ENCODE data around the gene FASTK. TPM values are rescaled to one million over a fixed set of nuclear protein-coding genes. Genes with fewer than 3 reads are reported as not detected.
A peak's percentile ranks its signal among the peaks of the same experiment; 100 is the strongest.
"Not testable (repeated sequence)": the region's sequence is repeated elsewhere in the genome, so short reads cannot be mapped to it uniquely, and the experiment has no call there.

The FASTK gene
- total and polyA plus RNA-seq, 2 experiments from 2014 or later: 109 to 145 TPM

DNA sequence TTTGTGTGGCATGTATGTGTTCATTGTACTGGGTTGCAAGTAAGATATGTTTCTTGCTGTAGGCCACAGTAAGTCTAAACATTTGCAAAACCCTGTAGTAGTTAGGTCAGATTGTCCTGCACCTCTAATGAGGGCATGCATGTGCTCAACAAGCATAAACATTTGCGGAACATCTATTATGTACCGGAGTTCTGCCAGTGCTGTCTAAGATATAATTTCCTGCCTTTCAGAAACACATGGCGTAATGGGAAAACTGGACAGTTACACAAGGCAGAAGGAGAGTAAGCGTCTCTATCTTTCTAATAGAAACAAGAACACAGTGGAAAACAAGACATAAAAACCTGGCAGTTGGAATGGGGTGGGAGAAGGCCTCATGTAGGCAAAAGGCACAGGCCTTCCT, 49.6 kb downstream of the FASTK start:
- TF ChIP-seq EZH2phosphoT487 (IDR thresholded peaks at IDR 0.05; ENCODE audit: insufficient read depth, low read depth): no peak
- no peak for TF ChIP-seq EZH2 (IDR thresholded peaks at IDR 0.05; ENCODE audit: insufficient read depth, poor library complexity, severe bottlenecking)
- no peaks in the 10 kb centered on the region for H3K9me2 ChIP-seq (ENCODE audit: insufficient read depth)
- H4K20me1 ChIP-seq (ENCODE audit: insufficient read depth): no peaks in the 10 kb centered on the region
- peaks cover 26% of the 10 kb centered on the region for H3K79me2 ChIP-seq (ENCODE audit: insufficient read depth)
- H3F3A ChIP-seq (ENCODE audit: insufficient read depth): no peaks in the 10 kb centered on the region
- H3K36me3 ChIP-seq (ENCODE audit: low read depth): no peaks in the 10 kb centered on the region
- no peak overlapping the region for H3K9ac ChIP-seq
- H3K4me2 ChIP-seq (ENCODE audit: unreplicated experiment): no peak overlapping the region
- no peak overlapping the region for H3K4me3 ChIP-seq
- in situ Hi-C loops (cut with MboI): no loop called here
- H3K4me1 ChIP-seq (ENCODE audit: insufficient read depth): peaks cover 10% of the 10 kb centered on the region; the same call in 1 of the 2 replicates
- H2AFZ ChIP-seq: no peak overlapping the region
- H3K27ac ChIP-seq: no peak overlapping the region
- no peak for DNase-seq
- WGBS, 2 experiments (ENCODE audit: low coverage in 1 of 2, low lambda C conversion rate in 2 of 2, missing lambda C conversion rate in 2 of 2): 82 to 84% methylated on average over 4 of the region's 4 CpGs
- no peaks in the 10 kb centered on the region for H3K9me3 ChIP-seq (ENCODE audit: low read depth)
- no peaks in the 10 kb centered on the region for H3K27me3 ChIP-seq (replicated peaks; ENCODE audit: insufficient read depth)

DNA sequence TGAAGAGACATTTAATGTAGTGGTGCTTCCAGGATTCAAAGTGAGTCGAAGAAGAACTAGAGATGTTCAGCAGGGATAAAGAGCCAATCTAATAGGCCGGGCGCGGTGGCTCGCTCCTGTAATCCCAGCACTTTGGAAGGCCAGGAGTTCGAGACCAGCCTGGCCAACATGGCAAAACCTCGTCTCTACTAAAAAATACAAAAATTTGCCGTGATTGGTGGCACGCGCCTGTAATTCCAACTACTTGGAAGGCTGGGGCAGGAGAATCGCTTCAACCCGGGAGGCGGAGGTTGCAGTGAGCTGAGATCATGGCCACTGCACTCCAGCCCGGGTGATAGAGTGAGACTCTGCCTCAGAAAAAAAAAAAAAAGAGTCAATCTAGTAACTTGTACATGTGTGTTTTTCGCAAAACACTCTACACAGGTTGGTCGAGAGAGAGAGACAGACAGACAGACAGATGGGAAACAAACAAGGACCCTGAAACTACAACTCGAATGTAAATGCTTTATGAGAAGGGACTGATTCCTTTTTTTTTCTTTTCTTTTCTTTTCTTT, 51.6 kb downstream of the FASTK start:
- Histone ChIP-seq H3K27me3 (replicated peaks; ENCODE audit: insufficient read depth) (no peaks in the 10 kb centered on the region), H3K4me1 (ENCODE audit: insufficient read depth) (peaks cover 10% of the 10 kb centered on the region; the same call in 1 of the 2 replicates), H4K20me1 (ENCODE audit: insufficient read depth) (no peaks in the 10 kb centered on the region), H3K9me3 (ENCODE audit: low read depth) (no peaks in the 10 kb centered on the region), H3K79me2 (ENCODE audit: insufficient read depth) (peaks cover 26% of the 10 kb centered on the region), H3K9me2 (ENCODE audit: insufficient read depth) (no peaks in the 10 kb centered on the region), H3K36me3 (ENCODE audit: low read depth) (no peaks in the 10 kb centered on the region), H2AFZ (peak overlapping the region; percentile 90), H3K9ac (peak overlapping the region; percentile 92), H3F3A (ENCODE audit: insufficient read depth) (no peaks in the 10 kb centered on the region), H3K4me3 (peak overlapping the region; percentile 88), H3K4me2 (ENCODE audit: unreplicated experiment) (peak overlapping the region; percentile 76), H3K27ac (peak overlapping the region; percentile 90)
- in situ Hi-C loops (cut with MboI): no loop called here
- TF ChIP-seq EZH2phosphoT487 (IDR thresholded peaks at IDR 0.05; ENCODE audit: insufficient read depth, low read depth): no peak
- no peak for TF ChIP-seq EZH2 (IDR thresholded peaks at IDR 0.05; ENCODE audit: insufficient read depth, poor library complexity, severe bottlenecking)
- 21 to 23% methylated on average over 17 of the region's 17 CpGs for WGBS, 2 experiments (ENCODE audit: low coverage in 1 of 2, low lambda C conversion rate in 2 of 2, missing lambda C conversion rate in 2 of 2)
- DNase-seq: peak; percentile 29

DNA sequence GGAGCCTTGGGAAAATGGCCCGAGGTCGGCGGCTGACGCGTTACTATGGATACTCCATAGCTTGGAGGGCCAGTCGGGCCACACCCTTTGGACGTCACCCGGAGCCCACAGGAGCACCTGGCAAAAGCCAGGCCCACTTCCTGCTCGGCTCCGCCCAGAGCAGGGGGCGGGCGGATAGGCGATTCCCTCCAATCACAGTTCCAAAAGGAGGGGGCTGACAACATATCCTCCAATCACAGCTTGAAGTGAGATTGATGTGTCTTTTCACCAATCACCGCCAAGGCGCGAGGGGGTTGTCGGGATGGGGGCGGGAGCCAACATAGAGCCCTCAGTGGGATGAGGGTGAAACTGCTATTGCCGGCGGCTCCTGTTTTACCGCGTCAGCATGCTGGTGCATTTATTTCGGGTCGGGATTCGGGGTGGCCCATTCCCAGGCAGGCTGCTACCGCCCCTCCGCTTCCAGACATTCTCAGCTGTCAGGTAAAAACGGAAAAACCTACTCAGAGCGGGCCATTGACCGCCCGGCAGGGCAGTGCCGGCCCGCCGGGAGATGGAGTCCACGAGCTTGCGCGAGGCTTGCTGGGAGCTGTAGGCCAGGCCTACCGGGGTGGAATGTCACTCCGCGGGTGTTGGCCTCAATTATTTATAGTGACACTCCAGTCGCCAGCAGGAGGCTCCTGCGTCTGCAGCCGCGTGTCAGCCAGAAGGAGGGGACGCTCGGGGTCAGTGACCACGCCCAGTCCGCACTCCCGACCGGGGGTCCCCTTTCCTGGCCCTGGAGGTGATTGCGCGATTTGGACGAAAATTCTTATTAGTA, 52.3 kb downstream of the FASTK start, which contains the start of gene ABCB8:
Gene ABCB8 (plus strand): TSS at position 320 of the 817 bp plus-strand sequence. CDS start 66 bp downstream, at position 386.
- Histone ChIP-seq H3K4me1 (ENCODE audit: insufficient read depth) (peaks cover 10% of the 10 kb centered on the region; the same call in 1 of the 2 replicates), H3K9me3 (ENCODE audit: low read depth) (no peaks in the 10 kb centered on the region), H3K4me3 (peak within 1 kb of the TSS; percentile 88), H3K27me3 (replicated peaks; ENCODE audit: insufficient read depth) (no peaks in the 10 kb centered on the region), H3K9me2 (ENCODE audit: insufficient read depth) (no peaks in the 10 kb centered on the region), H3F3A (ENCODE audit: insufficient read depth) (no peaks in the 10 kb centered on the region), H3K4me2 (ENCODE audit: unreplicated experiment) (peak within 1 kb of the TSS; percentile 88), H4K20me1 (ENCODE audit: insufficient read depth) (no peaks in the 10 kb centered on the region), H3K79me2 (ENCODE audit: insufficient read depth) (peaks cover 26% of the 10 kb centered on the region), H2AFZ (peak within 1 kb of the TSS; percentile 90), H3K9ac (peak within 1 kb of the TSS; percentile 92), H3K27ac (peak within 1 kb of the TSS; percentile 90), H3K36me3 (ENCODE audit: low read depth) (no peaks in the 10 kb centered on the region)
- no peak for TF ChIP-seq EZH2 (IDR thresholded peaks at IDR 0.05; ENCODE audit: insufficient read depth, poor library complexity, severe bottlenecking)
- no peak for TF ChIP-seq EZH2phosphoT487 (IDR thresholded peaks at IDR 0.05; ENCODE audit: insufficient read depth, low read depth)
- 1% methylated on average over 51 to 53 of the region's 53 CpGs for WGBS, 2 experiments (ENCODE audit: low coverage in 1 of 2, low lambda C conversion rate in 2 of 2, missing lambda C conversion rate in 2 of 2)
- peak; percentile 98 for DNase-seq
- in situ Hi-C loops (cut with MboI): no loop called here

DNA sequence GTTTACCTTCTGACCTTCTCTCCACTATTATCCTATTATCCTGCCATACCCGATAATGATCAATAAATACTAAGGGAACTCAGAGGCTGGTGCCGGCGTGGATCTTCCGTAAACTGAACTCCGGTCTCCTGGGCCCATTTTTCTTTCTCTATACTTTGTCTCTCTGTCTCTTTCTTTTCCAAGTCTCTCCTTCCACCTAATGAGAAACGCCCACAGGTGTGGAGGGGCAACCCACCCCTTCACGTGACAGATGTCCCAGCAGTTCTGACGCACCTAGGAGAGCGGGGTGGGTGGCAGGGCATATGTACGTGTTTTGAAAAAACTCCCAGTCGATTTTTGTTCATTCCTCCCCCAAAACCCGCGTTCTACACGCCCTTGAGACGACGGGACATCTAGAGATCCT, 52.9 kb downstream of the FASTK start:
- H3K9me2 ChIP-seq (ENCODE audit: insufficient read depth); in situ Hi-C loops (cut with MboI); H3K36me3 ChIP-seq (ENCODE audit: low read depth); H3F3A ChIP-seq (ENCODE audit: insufficient read depth); DNase-seq; H3K27me3 ChIP-seq (replicated peaks; ENCODE audit: insufficient read depth); H4K20me1 ChIP-seq (ENCODE audit: insufficient read depth); H3K9me3 ChIP-seq (ENCODE audit: low read depth): not testable (repeated sequence)
- Histone ChIP-seq H3K4me3 (peak overlapping the region; percentile 88), H3K79me2 (ENCODE audit: insufficient read depth) (peaks cover 26% of the 10 kb centered on the region), H2AFZ (peak overlapping the region; percentile 90), H3K27ac (peak overlapping the region; percentile 46), H3K9ac (peak overlapping the region; percentile 92), H3K4me2 (ENCODE audit: unreplicated experiment) (peak overlapping the region; percentile 88), H3K4me1 (ENCODE audit: insufficient read depth) (peaks cover 10% of the 10 kb centered on the region; the same call in 1 of the 2 replicates)
- 15 to 16% methylated on average over 16 of the region's 16 CpGs for WGBS, 2 experiments (ENCODE audit: low coverage in 1 of 2, low lambda C conversion rate in 2 of 2, missing lambda C conversion rate in 2 of 2)

DNA sequence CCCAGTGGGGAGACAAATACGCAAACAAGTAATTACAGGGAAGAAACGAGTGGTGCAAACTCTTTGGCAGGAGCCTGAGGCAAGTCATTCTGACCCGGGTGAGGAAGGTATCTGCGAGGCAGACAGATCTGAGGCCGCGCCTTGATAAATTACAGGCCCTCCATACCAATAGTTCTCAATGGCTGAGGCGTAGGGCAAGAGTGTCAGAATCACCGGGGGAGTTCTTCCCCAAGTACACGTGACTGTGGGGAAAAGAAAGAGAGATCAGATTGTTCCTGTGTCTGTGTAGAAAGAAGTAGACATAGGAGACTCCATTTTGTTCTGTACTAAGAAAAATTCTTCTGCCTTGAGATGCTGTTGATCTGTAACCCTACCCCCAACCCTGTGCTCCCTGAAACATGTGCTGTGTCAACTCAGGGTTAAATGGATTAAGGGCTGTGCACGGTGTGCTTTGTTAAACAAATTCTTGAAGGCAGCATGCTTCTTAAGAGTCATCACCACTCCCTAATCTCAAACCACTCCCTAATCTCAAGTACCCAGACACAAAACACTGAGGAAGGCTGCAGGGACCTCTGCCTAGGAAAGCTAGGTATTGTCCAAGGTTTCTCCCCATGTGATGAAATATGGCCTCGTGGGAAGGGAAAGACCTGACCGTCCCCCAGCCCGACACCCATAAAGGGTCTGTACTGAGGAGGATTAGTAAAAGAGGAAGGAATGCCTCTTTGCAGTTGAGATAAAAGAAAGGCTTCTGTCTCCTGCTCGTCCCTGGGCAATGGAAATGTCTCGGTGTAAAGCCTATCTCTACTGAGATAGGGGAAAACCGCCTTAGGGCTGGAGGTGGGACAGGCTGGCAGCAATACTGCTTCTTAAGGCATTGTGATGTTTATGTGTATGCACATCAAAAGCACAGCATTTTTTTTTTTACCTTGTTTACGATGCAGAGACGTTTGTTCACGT, 53.6 kb downstream of the FASTK start:
- H3K27ac ChIP-seq; H3K4me2 ChIP-seq (ENCODE audit: unreplicated experiment); H3F3A ChIP-seq (ENCODE audit: insufficient read depth); in situ Hi-C loops (cut with MboI); H3K27me3 ChIP-seq (replicated peaks; ENCODE audit: insufficient read depth); H3K4me3 ChIP-seq; H3K9me2 ChIP-seq (ENCODE audit: insufficient read depth); H3K36me3 ChIP-seq (ENCODE audit: low read depth); H3K9me3 ChIP-seq (ENCODE audit: low read depth); H4K20me1 ChIP-seq (ENCODE audit: insufficient read depth); DNase-seq: not testable (repeated sequence)
- Histone ChIP-seq H3K9ac (peak overlapping the region; percentile 92), H2AFZ (peak overlapping the region; percentile 90), H3K79me2 (ENCODE audit: insufficient read depth) (peaks cover 19% of the 10 kb centered on the region), H3K4me1 (ENCODE audit: insufficient read depth) (peaks cover 10% of the 10 kb centered on the region; the same call in 1 of the 2 replicates)
- WGBS, 2 experiments (ENCODE audit: low coverage in 1 of 2, low lambda C conversion rate in 2 of 2, missing lambda C conversion rate in 2 of 2): 39 to 41% methylated on average over 19 of the region's 19 CpGs

All from GM23248 (cell line).